ENCODE results near the gene AP2A2.

Gene AP2A2

DNA sequence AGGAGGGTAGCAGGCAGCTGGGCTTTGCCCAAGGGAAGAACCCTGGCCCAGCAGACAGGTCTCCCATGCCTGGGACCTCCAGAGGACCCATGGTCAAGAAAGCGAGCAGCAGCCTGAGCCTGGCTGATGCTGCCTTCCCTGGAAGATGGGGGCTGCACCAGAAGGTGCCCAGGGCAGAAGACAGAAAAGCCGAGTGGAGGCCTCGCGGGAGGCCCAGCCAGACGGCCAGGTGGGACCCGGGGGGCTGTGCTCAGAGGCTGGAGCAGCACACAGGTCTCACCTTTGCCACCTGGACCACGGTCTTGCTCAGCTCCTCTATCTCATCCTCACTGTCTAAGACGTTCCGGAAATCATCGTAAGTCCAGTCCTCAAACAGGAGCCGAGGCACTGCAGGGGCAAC lies 25.9 kb upstream of the AP2A2 start:
- no peak for DNase-seq (ENCODE audit: low read depth)
- TF ChIP-seq, protein P1, sequence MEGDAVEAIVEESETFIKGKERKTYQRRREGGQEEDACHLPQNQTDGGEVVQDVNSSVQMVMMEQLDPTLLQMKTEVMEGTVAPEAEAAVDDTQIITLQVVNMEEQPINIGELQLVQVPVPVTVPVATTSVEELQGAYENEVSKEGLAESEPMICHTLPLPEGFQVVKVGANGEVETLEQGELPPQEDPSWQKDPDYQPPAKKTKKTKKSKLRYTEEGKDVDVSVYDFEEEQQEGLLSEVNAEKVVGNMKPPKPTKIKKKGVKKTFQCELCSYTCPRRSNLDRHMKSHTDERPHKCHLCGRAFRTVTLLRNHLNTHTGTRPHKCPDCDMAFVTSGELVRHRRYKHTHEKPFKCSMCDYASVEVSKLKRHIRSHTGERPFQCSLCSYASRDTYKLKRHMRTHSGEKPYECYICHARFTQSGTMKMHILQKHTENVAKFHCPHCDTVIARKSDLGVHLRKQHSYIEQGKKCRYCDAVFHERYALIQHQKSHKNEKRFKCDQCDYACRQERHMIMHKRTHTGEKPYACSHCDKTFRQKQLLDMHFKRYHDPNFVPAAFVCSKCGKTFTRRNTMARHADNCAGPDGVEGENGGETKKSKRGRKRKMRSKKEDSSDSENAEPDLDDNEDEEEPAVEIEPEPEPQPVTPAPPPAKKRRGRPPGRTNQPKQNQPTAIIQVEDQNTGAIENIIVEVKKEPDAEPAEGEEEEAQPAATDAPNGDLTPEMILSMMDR (IDR thresholded peaks at IDR 0.05; ENCODE audit: low read length, missing control alignments) = no peak
- H3K4me3 ChIP-seq (replicated peaks; ENCODE audit: low read depth, low read length) = no peak overlapping the region

DNA sequence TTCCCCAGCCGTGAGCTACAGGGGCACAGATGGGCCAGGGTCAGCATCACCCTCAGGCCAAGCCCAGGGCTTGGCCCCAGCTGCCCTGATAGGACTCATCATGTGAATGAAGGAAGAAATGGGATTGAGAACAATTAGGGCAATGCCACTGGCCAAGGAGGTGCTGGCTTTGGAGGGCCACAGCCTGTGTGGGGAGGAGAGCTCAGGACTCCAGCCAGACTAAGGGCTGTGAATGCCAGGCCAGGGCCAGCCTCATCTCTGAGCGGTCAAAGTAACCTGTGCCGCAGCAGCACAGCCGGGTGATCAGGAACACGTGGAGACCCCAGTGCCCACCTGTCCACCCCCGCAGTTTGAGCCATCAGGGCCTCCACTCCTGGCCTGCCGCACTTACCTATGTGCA lies 25.1 kb upstream of the AP2A2 start:
- TF ChIP-seq, protein P1 (IDR thresholded peaks at IDR 0.05; ENCODE audit: low read length, missing control alignments) = no peak
- DNase-seq (ENCODE audit: low read depth) = no peak
- no peak overlapping the region for H3K4me3 ChIP-seq (replicated peaks; ENCODE audit: low read depth, low read length)

- H3K4me3 ChIP-seq (replicated peaks; ENCODE audit: low read depth, low read length) = no peak overlapping the region
- TF ChIP-seq, protein P1 (IDR thresholded peaks at IDR 0.05; ENCODE audit: low read length, missing control alignments) = no peak
- no peak for DNase-seq (ENCODE audit: low read depth)
Measured at GRCh38 chr11:901452-902061, 24.1 kb upstream of the AP2A2 start.

DNA sequence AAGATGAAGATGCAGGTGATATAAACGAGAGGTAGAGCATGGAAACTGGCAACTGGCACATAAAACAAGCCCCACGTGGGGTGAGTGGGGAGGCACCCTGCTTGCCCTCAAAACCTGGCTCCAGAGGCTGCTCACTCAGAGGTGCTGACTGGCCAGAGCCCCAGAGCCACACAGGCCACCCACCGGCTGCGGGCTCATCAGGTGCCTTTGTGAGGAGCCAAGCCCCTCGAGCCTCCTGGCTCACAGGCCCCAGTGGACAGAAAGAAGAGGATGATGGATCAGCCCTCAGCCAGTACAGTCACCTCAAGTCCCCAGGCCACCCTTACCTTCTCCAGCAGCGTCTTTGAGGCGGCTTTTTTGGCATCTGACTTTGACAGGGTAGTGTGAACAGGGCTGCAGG lies 21.3 kb upstream of the AP2A2 start:
- no peak overlapping the region for H3K4me3 ChIP-seq (replicated peaks; ENCODE audit: low read depth, low read length)
- TF ChIP-seq, protein P1 (IDR thresholded peaks at IDR 0.05; ENCODE audit: low read length, missing control alignments) = no peak
- no peak for DNase-seq (ENCODE audit: low read depth)

DNA sequence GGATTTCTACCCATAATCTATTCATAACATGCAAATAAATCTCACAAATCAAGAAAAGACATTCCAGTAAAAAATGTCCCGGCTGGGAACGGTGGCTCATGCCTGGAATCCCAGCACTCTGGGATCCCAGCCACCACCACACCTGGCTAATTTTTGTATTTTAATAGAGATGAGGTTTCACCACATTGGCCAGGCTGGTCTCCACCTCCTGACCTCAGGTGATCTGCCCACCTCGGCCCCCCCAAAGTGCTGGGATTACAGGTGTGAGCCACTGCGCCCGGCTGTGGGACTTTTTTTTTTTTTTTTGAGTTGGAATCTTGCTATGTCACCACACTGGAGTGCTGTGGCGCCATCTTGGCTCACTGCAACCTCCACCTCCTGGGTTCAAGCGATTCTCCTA lies 19.7 kb upstream of the AP2A2 start:
- no peak for DNase-seq (ENCODE audit: low read depth)
- TF ChIP-seq, protein P1 (IDR thresholded peaks at IDR 0.05; ENCODE audit: low read length, missing control alignments) = no peak

DNA sequence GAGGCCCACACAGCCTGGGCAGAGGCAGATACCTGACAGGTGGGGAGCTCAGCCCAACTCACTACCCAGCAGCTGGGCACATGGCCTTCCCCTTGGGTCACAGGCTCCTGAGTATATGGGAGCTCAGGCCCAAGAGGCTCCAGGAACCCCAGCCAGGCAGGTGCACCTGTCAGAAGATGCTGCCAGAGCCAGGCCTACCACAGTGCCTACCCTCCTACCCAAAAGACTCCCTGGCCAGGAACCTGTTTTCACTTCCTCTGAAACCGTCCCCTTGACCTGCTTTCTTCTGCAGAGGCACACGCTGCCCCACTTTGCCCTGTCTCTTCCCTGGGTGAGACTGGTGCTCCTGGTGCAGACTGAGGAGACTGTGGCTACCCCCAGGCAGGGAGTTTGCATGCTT lies 18.0 kb upstream of the AP2A2 start:
- no peak for DNase-seq (ENCODE audit: low read depth)

More for the DNA sequence above, 19.7 kb upstream of the AP2A2 start:
- no peak overlapping the region for H3K4me3 ChIP-seq (replicated peaks; ENCODE audit: low read depth, low read length)

More for the DNA sequence above, 18.0 kb upstream of the AP2A2 start:
- no peak overlapping the region for H3K4me3 ChIP-seq (replicated peaks; ENCODE audit: low read depth, low read length)
- TF ChIP-seq, protein P1 (IDR thresholded peaks at IDR 0.05; ENCODE audit: low read length, missing control alignments) = no peak

Data from fibroblast of pulmonary artery (primary cell).